NCI-H1694 treated with DMSO at 0.1 percent for 48 hours (cell line): ENCODE results near the gene ESPN.
"Not testable (repeated sequence)": the region's sequence is repeated elsewhere in the genome, so short reads cannot be mapped to it uniquely, and the experiment has no call there.

Experiments
- DNase-seq: peaks from one replicate; lab custom pipeline; 2025; lab: John Stamatoyannopoulos, UW

ESPN gene

DNA sequence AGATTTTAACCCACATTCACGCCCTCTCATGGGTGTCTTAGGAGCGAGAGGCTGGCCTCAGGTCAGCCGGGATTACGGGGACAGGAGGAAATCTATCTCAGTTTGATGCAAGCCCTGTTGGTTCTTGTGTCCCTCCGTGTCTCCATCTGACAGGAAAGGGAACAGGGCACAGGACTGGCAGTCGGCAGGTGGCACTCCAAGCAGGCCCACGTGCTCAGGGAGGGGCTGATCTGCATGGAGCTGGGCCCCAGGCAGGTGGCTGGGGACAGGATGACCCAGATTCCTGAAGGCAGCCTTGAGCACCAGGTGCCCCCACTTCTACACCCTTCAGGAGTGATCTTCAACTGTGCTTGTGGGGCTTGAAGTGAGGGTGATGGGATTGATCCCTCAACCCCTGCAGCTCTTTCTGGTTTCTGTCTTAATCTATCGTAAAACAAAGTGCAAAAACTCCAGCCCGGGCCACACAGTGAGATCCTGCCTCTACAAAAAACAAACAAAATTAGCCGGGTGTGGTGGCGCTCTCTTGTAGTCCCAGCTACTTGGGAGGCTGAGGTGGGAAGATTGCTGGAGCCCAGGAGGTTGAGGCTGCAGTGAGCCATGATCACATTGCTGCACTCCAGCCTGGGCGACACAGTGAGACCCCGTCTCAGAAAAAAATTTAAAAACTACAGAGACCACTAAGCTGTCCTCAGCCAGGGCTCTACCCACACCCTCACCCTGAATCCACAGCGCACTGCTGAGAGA, 58.6 kb downstream of the ESPN start:
- DNase-seq, result no peak

DNA sequence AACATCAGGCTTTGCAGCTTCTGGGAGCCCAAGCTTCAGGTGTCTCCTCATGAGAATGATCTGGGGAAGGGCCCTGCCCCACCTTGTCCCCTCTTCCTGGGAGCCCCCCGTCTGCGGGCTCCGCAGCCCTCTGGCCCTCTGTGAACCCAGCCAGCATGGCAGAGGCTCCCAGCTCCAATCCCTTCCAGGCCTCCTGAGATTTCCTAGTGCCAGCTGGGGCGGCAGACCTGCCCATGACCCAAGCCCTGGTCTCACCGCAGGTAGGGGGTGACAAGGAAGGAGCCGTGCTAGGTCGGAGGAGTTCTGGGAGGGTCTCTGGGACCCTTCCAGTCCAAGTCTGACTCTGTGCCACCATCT, 59.2 kb downstream of the ESPN start:
- no peak for DNase-seq

DNA sequence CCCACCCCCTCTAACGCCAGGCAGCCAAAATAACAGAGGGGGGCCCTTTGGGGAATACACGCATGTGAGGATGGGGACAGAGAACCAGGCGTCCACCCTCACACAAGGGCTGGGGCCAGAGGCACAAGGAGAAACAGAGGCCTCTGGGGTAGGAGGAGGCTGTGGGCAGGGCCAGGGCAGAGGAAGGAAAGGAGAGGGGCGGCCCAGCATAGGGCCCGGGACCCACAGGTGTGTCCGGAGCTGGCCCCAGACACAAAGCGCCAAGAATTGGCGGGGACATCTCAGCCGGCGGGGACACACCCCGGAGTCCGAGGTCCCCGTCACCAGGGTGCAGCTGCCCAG, 60.2 kb downstream of the ESPN start:
- no peak for DNase-seq

DNA sequence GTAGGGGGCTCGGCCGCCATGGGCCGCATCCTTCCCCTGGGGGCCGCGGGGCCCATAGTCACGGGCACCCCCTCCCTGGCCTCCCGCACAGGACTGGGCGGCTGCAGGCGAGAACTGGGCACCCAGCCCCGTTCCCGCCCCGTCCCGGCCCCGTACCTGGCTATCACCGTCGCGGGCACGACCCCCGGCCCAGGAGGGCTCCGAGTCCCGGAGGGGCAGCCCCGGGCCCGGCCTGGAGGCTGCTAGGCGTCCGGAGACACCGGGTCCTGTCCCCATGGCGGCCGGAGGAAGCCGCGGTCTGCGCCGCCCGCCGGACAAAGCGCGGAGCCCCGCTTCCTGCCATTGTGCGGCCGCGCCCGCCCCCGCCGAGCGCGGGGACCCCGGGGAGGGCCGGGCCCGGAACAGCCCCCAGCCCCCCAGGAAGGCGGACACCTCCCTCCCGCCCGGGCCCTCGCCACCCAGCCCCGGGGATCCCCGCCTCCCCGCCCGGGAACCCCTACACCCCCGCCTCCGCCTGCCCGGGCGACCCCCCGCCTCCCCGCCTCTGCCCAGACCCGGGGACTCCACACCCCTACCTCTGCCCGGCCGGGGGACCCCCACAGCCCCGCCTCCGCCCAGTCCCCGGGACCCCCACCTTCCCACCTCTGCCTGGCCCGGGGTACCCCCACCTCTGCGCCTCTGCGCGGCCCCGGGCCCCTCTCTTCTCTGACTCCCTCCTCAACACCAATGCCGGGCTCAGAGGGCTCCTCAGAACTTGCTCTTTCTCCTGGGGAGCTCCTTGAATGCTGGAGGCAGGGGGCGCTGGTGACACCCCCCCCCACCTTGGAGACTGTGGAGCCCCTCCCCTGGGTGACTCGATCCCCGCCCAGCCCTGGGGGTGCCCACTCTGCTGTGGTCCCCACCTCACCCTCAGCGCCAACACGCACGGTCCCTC, 60.9 kb downstream of the ESPN start:
- DNase-seq, result no peak

DNA sequence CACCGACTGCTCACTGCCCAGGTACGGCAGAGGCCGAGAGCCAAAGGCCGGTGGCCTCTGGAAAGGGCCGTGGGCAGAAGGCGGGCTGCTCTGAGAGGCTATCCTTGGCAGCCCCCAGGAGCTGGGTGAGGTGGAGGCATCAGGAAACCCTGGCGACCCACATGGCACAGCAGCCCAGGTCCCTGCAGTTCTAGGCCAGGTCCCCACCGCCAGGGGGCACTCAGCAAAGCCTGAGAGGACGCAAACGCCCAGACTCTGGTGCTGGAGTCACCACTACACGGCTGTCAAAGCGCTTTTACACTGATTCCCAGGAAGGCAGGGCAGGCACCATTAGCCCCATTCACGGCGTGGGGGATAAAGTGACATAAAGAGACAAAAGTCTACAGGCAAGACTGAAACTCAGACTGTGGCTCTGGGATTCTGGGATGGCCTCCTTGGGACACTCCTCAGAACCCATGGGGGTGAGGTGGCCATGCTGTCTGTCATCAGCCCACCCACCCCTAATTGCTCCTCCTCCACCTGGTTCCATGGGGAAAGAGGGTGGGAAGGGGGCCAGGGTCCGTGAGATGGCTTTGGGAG, 61.9 kb downstream of the ESPN start:
- peak; percentile 67 for DNase-seq

DNA sequence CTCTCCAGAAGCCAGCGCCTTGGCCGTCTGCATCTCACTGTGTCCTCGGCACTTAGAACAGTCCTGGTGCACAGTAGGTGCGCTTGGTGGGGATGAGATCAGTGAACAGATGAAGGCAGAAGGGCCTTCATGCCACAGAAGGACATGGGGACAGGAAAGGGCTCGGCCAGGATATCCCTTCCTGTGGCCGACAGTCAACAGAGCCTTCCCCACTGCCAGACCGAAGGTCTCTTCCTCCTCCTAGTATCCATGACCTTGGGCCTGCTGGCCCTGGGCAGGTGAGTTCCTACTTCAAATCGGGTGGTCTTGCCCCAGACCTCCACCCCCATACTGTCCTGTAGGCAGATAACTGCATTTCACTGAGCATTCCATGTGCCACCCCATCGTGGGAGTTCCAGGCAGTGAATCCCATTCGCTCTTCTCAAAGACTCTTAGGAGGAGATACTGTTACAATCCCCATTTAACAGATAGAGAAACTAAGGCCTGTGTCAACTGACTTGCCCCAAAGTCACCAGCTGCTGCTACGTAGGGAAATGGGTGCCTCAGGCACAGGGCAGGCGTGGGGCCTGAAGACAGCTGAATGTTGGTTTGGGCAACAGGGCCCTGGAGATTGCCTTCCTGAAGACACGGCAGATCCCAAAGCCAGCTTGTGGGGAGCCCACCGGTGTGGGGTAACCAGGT, 63.4 kb downstream of the ESPN start:
- DNase-seq, result no peak

DNA sequence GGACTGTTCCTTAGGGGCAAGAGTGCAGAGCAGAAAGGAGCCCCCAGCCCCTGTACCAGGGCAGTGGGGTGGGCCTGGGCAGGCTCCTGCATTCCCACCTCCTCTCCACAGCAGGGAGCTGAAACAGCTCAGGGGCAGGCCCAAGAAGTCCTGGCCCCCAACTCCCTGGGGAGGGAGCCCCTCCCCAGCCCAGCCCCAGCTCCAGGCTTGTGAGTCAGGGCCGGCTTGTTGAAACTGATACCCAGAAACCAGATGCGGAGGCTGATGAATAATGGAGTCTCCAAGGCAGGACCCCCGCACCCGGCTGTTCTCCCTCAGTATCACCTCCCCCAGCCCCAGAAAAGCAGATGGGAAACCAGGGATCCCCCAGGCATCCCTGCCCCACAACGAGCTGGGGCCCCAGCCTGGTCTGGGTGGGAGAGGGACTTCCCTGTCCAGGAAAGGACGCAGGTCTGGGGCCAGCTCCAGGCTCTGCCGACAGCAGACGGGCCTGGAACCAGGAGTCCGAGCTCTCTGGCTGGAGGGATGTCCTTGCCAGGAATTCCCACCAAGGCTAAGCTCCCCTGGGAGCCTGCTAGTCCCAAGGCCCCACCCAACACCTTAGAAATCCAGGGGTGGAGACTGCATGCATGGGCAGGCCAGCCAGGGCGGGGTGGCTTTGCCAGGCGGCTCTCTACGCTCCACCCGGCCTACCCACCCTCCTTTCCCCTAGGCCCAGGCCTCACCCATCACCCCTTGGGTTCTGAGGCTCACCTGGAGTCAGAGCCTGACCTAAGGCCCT, 64.2 kb downstream of the ESPN start:
- no peak for DNase-seq

DNA sequence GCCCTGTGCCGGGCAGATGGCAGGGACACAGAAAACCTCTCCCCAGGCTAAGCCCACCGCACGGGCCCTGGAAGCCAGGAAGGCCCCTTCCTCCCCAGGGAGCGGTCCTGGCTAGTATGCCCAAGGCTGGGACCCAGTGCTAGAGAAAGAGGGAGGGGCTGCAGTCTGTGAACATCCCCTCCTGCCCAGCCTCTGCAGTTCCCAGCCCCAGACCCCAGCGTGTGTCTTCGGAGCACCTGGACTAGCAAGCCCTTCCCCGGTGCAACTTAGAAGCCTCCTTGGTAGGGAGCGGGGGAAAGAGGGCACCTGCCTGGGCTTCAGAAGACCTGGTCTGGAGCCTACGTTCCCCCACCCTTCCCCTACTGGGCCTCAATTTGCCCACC, 64.8 kb downstream of the ESPN start:
- no peak for DNase-seq

DNA sequence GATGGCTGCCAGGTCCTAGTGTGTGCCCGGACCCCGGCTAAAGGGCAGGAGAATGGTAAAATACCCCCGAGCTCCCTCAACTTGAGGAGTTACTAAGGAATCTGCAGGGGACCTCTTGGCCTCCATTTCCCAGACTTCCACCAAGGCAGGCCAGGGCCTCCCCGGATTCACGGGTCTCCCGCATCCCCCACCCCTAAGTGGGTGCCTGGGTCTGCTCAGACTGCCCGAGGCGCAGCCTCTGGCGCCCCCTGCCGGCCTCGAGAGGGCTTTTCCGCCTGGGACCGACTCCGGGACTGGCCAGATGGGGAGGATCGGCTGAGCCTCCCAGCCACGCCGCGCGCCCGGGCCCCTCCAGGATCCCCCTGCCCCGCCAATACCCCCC, 65.2 kb downstream of the ESPN start:
- peak; percentile 58 for DNase-seq

DNA sequence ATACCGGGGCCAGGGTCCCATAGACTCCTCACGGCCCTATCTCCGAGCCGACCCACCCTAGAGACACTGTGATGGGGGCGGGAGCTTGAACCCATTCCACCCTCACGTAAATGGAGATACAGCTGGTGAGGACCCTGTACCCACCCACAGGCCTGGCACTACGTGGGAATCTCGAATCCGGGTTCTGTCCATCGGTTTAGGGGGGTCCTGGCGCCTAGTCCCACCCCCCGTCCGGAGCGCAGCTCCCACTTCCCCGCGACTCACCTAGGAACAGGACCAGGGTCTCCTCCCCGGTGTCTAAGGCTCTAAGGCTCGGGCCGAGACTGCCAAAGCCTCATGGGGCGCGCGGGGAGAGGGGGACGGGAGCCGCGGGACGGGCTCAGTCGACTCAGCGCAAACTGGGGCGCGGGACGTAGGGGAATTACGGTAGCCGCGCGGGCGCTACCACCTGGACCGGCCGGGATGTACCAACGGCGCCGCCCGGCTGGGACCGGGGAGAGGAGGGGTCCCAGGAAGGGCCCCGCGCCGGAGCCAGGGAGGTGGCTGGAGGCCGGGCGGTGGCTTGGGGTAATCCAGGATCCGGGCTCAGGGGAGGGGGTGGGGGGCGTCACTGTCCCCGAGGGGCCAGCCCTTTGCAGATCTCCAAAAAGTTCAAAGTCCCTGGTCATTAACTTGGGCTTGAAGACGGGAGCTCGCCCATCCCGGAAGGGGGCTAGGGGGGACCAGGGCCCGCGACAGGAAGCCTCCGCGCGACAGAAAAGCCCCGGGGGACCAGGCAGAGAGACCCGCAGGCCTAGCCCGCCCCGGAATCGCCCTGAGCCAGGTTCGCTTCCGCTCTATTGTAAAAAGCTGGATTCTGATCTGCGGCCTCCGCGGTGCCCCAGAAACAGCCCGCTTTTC, 65.9 kb downstream of the ESPN start:
- peak; percentile 17 for DNase-seq

DNA sequence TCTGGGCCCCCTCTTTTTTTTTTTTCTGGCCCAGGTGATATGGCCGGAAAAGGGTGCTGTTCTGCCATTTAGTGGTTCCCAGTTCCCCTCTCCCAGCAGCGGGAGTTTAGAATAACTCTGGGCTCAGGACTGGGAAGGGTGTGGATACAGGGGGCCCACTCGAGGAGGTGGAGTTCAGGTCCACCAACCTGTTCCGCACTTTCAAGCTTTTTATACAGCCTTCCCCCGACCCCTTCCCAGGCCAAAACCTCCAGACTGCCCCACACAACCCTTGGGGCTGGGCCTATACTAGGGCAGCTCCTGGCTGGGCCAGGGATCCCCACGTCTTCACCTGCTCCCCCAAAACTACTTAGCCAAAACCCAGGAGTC, 66.5 kb downstream of the ESPN start:
- no peak for DNase-seq

DNA sequence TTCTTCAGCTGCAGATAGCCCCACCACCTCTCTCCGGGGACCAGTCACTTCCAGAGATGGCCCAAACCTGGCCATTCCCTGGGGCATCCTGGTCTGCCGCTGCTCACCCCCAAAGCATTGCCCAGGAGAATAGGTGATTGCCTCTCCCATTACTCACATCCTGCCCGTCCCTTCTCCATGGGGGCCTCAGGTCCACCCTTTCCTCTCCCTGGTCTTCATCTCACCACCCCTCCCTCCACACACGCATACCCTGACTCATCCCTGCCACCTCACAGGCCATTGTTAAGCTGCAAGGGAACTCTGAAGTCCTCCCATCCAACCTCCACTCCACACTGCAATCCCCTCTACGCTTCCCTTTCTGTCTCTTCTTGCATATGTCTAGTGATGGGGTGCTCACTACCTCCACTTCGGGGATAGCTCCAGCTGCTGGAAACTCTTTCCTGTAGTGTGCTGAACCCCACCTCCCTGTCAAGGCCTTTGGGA, 66.9 kb downstream of the ESPN start, which contains the start of gene PLEKHG5:
TSS of gene PLEKHG5 (minus strand) at position 188 of the 483 bp plus-strand sequence. CDS start 14,096 bp downstream, outside the sequence.
- no peak for DNase-seq

DNA sequence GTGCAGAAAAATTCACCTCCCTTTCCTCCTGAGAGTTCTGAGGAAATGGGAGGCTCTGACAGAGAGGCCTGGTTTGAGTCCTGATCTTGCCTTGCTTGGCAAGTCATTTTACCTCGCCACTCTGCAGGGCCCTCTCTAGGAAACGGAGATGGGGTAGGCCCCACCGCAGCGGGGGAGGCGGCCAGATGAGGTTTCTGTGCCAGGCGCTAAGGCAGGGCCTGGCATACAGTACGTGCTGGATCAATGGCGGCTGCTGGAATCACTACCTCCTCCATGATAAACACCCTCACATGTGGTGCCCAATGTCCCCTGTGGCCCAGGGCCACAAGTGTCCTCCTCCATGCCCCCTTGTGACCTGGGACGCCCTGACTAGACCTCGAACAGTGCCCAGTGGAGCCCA, 67.4 kb downstream of the ESPN start:
- no peak for DNase-seq

DNA sequence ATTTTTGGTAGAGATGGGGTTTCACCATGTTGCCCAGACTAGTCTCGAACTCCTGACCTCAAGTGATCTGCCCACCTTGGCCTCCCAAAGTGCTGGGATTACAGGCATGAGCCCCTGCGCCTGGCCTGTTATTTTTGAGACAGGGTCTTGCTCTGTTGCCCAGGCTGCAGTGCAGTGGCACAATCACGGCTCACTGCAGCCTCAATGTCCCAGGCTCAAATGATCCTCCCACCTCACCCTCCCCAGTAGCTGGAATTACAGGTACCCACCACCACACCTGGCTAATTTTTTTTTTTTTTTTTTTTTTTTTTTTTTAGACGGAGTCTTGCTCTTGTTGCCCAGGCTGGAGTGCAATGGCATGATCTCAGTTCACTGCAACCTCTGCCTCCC, 69.3 kb downstream of the ESPN start:
- DNase-seq, result not testable (repeated sequence)

DNA sequence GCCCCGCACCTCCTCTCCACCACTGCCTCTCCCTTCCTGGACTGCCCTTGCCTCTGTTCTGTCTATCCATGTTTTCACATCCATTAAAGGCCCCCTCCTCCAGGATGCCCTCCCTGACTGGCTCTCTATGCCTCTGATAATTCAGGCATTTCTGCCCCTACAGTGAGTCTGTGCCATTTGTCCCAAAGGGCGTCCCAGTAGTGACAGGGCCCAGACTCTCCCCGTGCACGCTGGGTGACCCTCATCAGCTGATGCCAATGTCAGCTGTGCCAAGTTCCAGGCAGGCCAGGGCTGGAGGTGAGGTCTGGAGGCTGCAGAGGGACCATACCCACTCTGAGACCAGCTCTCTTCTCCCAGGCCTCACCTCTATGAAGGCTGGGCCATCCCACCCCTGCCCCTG, 70.1 kb downstream of the ESPN start:
- DNase-seq, result no peak

DNA sequence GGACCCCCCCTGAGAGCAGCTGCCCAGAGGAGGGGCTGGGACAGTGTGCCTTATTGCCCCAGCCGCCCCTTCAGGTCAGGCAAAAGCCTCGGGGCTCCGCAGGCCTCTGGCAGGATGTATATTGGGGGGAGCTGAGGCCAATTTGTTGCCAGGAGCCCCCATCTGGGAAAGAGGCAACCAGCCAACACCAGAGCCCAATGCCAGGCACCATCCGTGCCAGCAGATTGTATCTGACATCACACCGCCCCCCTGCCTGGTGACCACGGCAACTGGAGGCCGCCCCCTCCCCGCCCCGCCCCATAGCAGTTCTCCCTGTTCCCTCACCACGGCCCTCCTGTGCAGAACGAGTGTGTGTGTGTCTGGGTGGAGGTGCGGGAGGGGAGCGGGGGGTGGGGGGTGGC, 70.5 kb downstream of the ESPN start:
- peak; percentile 52 for DNase-seq

DNA sequence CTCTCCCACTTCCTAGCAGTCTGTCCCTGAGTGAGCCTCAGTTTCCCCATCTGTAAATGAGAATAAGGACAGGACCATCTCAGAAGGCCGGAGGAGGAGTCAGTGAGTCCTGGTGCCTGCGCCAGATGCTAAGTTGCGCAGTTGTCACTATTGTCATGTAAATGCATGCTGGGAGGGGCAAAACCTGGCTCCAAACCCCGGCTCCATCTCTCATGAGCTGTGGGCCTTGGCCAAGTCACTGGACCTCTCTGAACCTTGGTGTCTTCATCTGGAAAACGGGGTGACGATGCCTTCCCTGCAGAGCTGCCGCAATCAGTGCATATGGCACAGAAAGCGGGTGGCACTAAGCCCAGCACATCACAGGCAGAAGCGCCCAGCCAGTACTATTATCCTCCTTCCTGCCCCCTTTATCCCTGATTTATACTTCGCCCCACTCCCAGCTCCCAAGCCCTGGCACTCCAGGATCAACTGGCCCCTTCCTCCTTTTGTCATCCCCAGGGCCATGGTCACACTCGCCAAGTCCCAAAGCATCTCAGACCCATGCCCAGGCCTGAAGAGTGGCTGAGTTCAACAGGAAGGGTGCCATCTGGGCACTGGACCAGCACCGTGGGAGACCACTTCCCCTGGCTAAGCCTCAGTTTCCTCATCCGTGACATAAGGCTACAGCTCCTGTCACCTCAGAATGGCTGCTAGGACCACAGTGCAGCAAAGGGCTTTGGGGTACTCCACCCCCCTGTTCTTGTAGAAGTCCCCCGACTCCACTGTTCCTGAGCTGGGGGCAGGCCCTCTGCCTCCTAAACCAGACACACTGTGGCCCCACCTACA, 71.2 kb downstream of the ESPN start:
- no peak for DNase-seq

DNA sequence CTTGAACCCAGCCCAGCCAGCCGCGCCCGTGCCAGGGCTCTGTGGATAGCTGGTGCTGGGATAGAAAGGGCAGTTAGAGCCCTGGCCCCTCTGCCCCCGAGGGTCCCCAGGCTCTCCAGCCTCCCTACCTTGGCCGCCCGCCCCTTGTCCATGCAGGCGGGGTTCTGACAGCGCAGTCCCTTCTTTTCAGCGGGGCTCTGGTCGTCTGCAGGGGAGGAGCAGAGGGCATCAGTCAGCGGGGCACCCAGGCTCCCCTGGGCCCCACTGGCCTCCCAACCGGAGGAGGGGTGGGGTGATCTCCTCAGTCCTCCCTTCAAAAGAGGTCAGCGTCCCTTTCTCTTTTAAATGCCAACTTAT, 71.8 kb downstream of the ESPN start:
- DNase-seq, result no peak

DNA sequence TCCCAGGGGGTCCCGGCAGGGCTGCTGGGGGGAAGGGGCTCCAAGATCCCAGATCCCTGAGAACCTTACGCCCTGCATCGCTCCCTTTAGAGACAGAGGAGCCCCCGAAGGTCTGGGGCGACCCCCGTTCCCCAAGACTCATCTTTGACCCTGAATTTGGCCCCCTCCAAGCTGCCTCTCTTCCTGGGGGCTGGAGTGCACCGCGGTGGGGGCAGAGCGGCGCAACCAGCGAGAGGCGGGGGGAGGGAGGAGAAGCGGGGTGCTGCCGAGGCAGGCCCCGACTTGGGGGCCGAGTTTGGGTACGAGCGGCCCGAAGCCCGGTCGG, 72.3 kb downstream of the ESPN start:
- DNase-seq, result no peak
